ENCODE measurements around the gene RAB15. TPM values are rescaled to one million over a fixed set of nuclear protein-coding genes. Genes with fewer than 3 reads are reported as not detected.

RAB15 gene
- total and polyA plus RNA-seq, 2 of the 8 experiments (the other 6 are each of a cell fraction or from before 2014, with no cell fraction given): 38.8 to 58.1 TPM

DNA sequence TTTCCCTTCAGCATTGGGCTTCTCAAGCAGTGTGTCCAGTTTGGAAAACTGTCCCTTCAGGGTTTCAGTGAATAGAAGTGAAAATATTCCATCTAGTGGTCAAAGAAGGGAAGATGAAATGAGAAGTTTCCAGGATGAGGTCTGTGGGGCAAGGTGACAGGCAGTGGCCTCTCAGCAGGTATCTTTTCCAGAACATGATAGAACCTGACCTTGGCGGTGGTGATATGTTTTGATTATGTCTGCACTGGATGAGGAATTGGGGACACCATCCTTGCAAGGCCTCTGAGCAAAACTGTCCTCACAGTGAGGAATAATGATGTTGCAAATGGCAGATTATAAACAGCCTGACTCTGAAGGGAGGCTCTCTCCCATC is 34.3 kb downstream of the RAB15 start:
- no peak overlapping the region for H2BK12ac ChIP-seq (ENCODE audit: low read depth, low read length)
- DNase-seq (ENCODE audit: low read depth in 1 of 2, low spot score in 2 of 2) (no peak), FAIRE-seq (no peak)
- H2AK5ac ChIP-seq (ENCODE audit: low read depth, low read length): no peak overlapping the region
- no peaks in the 10 kb centered on the region; the same call in 1 of the 2 replicates for H3K23me2 ChIP-seq (ENCODE audit: low read depth, low read length)
- ChIA-PET CTCF (ENCODE audit: partially characterized antibody) (interaction anchor here (0.7 to 1.4 kb wide), 3 partner anchors 9 to 45 kb away, joined by 3 to 4 read pairs (median 3); no protein-coding TSS in a partner anchor), POLR2A (ENCODE audit: partially characterized antibody) (interaction anchor here (1.0 kb wide), 1 partner anchor 14 kb away, joined by 3 read pairs; no protein-coding TSS in a partner anchor)
- no peak overlapping the region for H3K27ac ChIP-seq (ENCODE audit: low read depth, low read length)
- H3K4me2 ChIP-seq (ENCODE audit: insufficient read depth in 1 of 2, low read depth in 2 of 2, low read length in 2 of 2): no peak overlapping the region
- no peak overlapping the region for H4K5ac ChIP-seq (ENCODE audit: insufficient read length, low read depth, low read length)
- no peaks in the 10 kb centered on the region for H3K9me3 ChIP-seq (ENCODE audit: insufficient read depth in 2 of 2, low read depth in 1 of 2, low read length in 1 of 2)
- H3K56ac ChIP-seq (replicated peaks; ENCODE audit: insufficient read length, low read depth, low read length): no peak overlapping the region
- H3K36me3 ChIP-seq (ENCODE audit: control insufficient read depth in 2 of 4, insufficient read depth in 4 of 4, low read length in 3 of 4): peaks cover 0 to 13% (median 3%) of the 10 kb centered on the region in 4 experiments; a peak in 3 of 8 replicates
- H2BK5ac ChIP-seq (ENCODE audit: low read depth, low read length): no peak overlapping the region
- no peaks in the 10 kb centered on the region for H4K20me1 ChIP-seq (replicated peaks in 1 of 2; ENCODE audit: control insufficient read depth in 1 of 2, insufficient read depth in 2 of 2, low read length in 2 of 2)
- H3K14ac ChIP-seq (ENCODE audit: insufficient read length): no peak overlapping the region
- H3K23ac ChIP-seq (ENCODE audit: insufficient read length): no peak overlapping the region
- H3K79me2 ChIP-seq (ENCODE audit: control insufficient read depth in 1 of 2, insufficient read depth in 2 of 2, low read length in 2 of 2): no peaks in the 10 kb centered on the region
- no peak overlapping the region for H2AFZ ChIP-seq (ENCODE audit: low read length)
- no peak overlapping the region for H4K8ac ChIP-seq (ENCODE audit: extremely low read depth, insufficient read depth, low read length)
- no peak overlapping the region for H4K91ac ChIP-seq (replicated peaks; ENCODE audit: insufficient read length, low read length)
- H3K4me3 ChIP-seq (ENCODE audit: extremely low read depth in 1 of 4, insufficient read depth in 2 of 4, low read depth in 3 of 4, low read length in 4 of 4): no peak overlapping the region
- no peak overlapping the region for H2BK120ac ChIP-seq (replicated peaks; ENCODE audit: low read depth, low read length)
- no peak overlapping the region for H3K18ac ChIP-seq (ENCODE audit: extremely low read depth, low read length)
- no peaks in the 10 kb centered on the region for H3K27me3 ChIP-seq (replicated peaks in 1 of 4; ENCODE audit: control insufficient read depth in 3 of 4, extremely low read depth in 1 of 4, insufficient read depth in 3 of 4, low read length in 3 of 4)
- H3K79me1 ChIP-seq (ENCODE audit: low read depth, low read length): no peaks in the 10 kb centered on the region; the same call in 1 of the 2 replicates
- H3K4ac ChIP-seq (replicated peaks; ENCODE audit: insufficient read length, low read depth, low read length): no peak overlapping the region
- no peak overlapping the region for H2BK15ac ChIP-seq (ENCODE audit: low read length)
- H3K4me1 ChIP-seq (replicated peaks in 1 of 4; ENCODE audit: control insufficient read depth in 3 of 4, insufficient read depth in 4 of 4, low read length in 3 of 4): peaks cover 0 to 3% (median under 1%) of the 10 kb centered on the region in 4 experiments; a peak in 3 of 7 replicates
- H2BK20ac ChIP-seq (ENCODE audit: low read length): no peak overlapping the region
- H3K9ac ChIP-seq (replicated peaks in 1 of 4; ENCODE audit: extremely low read depth in 1 of 4, low read depth in 3 of 4, low read length in 3 of 4): no peak overlapping the region
- WGBS, 2 experiments (ENCODE audit: extremely low coverage in 1 of 2, insufficient coverage in 1 of 2, insufficient read length in 1 of 2, insufficient replicate concordance in 2 of 2, low coverage in 1 of 2, low lambda C conversion rate in 2 of 2, missing lambda C conversion rate in 1 of 2): 90% methylated on average over 1 of the region's 1 CpG; no CpG with 5 or more reads in 1 of the 2 experiments

All from H1 (cell line).